ENCODE results near the gene STAM2. TPM values are rescaled to one million over a fixed set of nuclear protein-coding genes. Genes with fewer than 3 reads are reported as not detected.

The STAM2 gene
- total RNA-seq, 2 donors from 2014 or later = 30.6 to 42.0 TPM

GRCh38 chr2:152067823-152068222 is 107.7 kb downstream of the STAM2 start:
- no peak overlapping the region for H3K27ac ChIP-seq
- H3K9me3 ChIP-seq = no peaks in the 10 kb centered on the region
- no peak for TF ChIP-seq CTCF (IDR thresholded peaks at IDR 0.05)
- no peak for DNase-seq
- intact Hi-C loops (cut with DNase I) = no loop called here
- no peaks in the 10 kb centered on the region for H3K36me3 ChIP-seq
- H3K4me1 ChIP-seq = no peaks in the 10 kb centered on the region
- H3K27me3 ChIP-seq = no peaks in the 10 kb centered on the region
- no peak overlapping the region for H3K4me3 ChIP-seq
- no peak overlapping the region for H3K9ac ChIP-seq (ENCODE audit: low read depth in 2 of 2, low read length in 2 of 2)

Other genes with a start within 250 kb of the STAM2 start
- gene CACNB4, start 76.7 kb downstream of the STAM2 start, total RNA-seq = 1 to 10 TPM in 1 of 2 donors, under 1 TPM in 1; 0.44 to 1.0 TPM
- gene FMNL2, start 159.4 kb upstream of the STAM2 start, total RNA-seq = 10 to 100 TPM; 10.6 to 17.5 TPM